GM12878 (cell line): Measurements from ENCODE around the gene FCRLB. TPM values are rescaled to one million over a fixed set of nuclear protein-coding genes. Genes with fewer than 3 reads are reported as not detected.
A peak's percentile ranks its signal among the peaks of the same experiment; 100 is the strongest.

Source experiments
- ATAC-seq: fragments of 200-7000 bp; cut with Tn5 transposase; 3 replicates; pipeline ENCODE4 v1.9.1; 2020; ENCODE audit warnings: mild to moderate bottlenecking, moderate library complexity
- BruUV-seq: library from RNA; stranded (reverse); fragments of 400-500 nt; replicated peaks from 2 replicates; lab custom pipeline; 2021; lab: Mats Ljungman, UMichigan
- CTCF ChIA-PET: fragments of 300-600 bp; sonication (Branson Sonifier 250); formaldehyde crosslinking; extraction: SDS; loops from one replicate; lab custom pipeline; 2021; ENCODE audit warnings: inconsistent platforms; lab: Yijun Ruan, JAX
- POLR2A ChIA-PET: fragments of 350-600 bp; formaldehyde crosslinking; extraction: SDS; loops from one replicate; lab custom pipeline; 2021; ENCODE audit warnings: inconsistent platforms; lab: Charles Lee
- RAD21 ChIA-PET: fragments of 300-600 bp; sonication (Branson Sonifier 250); formaldehyde crosslinking; loops from one replicate; lab custom pipeline; 2023; ENCODE audit warnings: antibody characterized with exemption; ENCODE audit not compliant: unreplicated experiment; lab: Charles Lee
- SMC1A ChIA-PET: fragments of 300-600 bp; sonication (Branson Sonifier 250); formaldehyde crosslinking; loops from one replicate; lab custom pipeline; 2023; ENCODE audit not compliant: unreplicated experiment, uncharacterized antibody; lab: Charles Lee
- DNase-seq: peaks from one replicate; pipeline ENCODE4 v3.0.0-alpha.2; 2011; ENCODE audit warnings: low read depth, low spot score
- FAIRE-seq: peaks from 3 replicates; lab custom pipeline; 2011; peaks lifted over from hg19 to GRCh38; lab: Jason Lieb, UNC
- H2AFZ ChIP-seq: 2 replicates; pipeline ENCODE4 v1.6.0; 2011; ENCODE audit warnings: low read depth, low read length, control low read depth; ENCODE audit not compliant: control insufficient read depth
- H3K27ac ChIP-seq: 2 replicates; pipeline ENCODE4 v1.5.1; 2011; ENCODE audit warnings: control low read depth; ENCODE audit not compliant: control insufficient read depth, insufficient read depth
- H3K27me3 ChIP-seq, 2 experiments: replicated peaks in 1 of 2; 2 replicates each; pipeline versions ENCODE4 v1.6.0 to v1.6.1; 2011; ENCODE audit warnings: low read length in 1 of 2; ENCODE audit not compliant: control insufficient read depth in 2 of 2, insufficient read depth in 2 of 2
- H3K36me3 ChIP-seq, 2 experiments: 2 replicates each; pipeline ENCODE4 v1.5.1; 2011; ENCODE audit warnings: low read length in 1 of 2; ENCODE audit not compliant: control insufficient read depth in 2 of 2, insufficient read depth in 2 of 2
- H3K4me1 ChIP-seq: 2 replicates; pipeline ENCODE4 v1.6.1; 2011; ENCODE audit warnings: mild to moderate bottlenecking, low read length, moderate library complexity, mixed read lengths; ENCODE audit not compliant: control insufficient read depth, insufficient read depth
- H3K4me2 ChIP-seq: 2 replicates; pipeline ENCODE4 v1.6.0; 2011; ENCODE audit warnings: control low read depth; ENCODE audit not compliant: control insufficient read depth, insufficient read depth
- H3K4me3 ChIP-seq: fragments of 200-600 bp; sonication (generic); 2 replicates; pipeline ENCODE4 v1.5.1; 2016
- H3K79me2 ChIP-seq: 2 replicates; pipeline ENCODE4 v1.6.0; 2011; ENCODE audit warnings: low read length; ENCODE audit not compliant: control insufficient read depth, insufficient read depth
- H3K9ac ChIP-seq: 2 replicates; pipeline ENCODE4 v1.8.0; 2011; ENCODE audit warnings: low read length, control low read depth, mixed read lengths; ENCODE audit not compliant: control insufficient read depth, insufficient read depth
- H3K9me3 ChIP-seq: replicated peaks from 3 replicates; pipeline ENCODE4 v1.5.1; 2011; ENCODE audit warnings: mild to moderate bottlenecking, low read length; ENCODE audit not compliant: control insufficient read depth, insufficient read depth
- H4K20me1 ChIP-seq: 2 replicates; pipeline ENCODE4 v1.6.0; 2011; ENCODE audit not compliant: control insufficient read depth, insufficient read depth
- CHD4 ChIP-seq: fragments of 200-600 bp; sonication (generic); IDR thresholded peaks from 2 replicates; pipeline ENCODE4 v1.6.1; 2016; ENCODE audit warnings: mild to moderate bottlenecking
- DPF2 ChIP-seq: fragments of 450-650 bp; IDR thresholded peaks from 2 replicates; pipeline ENCODE4 v1.6.1; 2017; ENCODE audit warnings: mild to moderate bottlenecking
- JUND ChIP-seq: IDR thresholded peaks from 2 replicates; pipeline ENCODE4 v1.6.1; 2012; ENCODE audit warnings: low read depth, mild to moderate bottlenecking, low read length, improper control_type of control experiment, moderate library complexity
- NBN ChIP-seq: fragments of 450-650 bp; IDR thresholded peaks from 2 replicates; pipeline ENCODE4 v1.6.1; 2016
- POU2F2 ChIP-seq: IDR thresholded peaks from 3 replicates; pipeline ENCODE4 v1.6.1; 2011; ENCODE audit warnings: low read depth, mild to moderate bottlenecking, low read length, borderline replicate concordance
- YY1 ChIP-seq: IDR thresholded peaks from 2 replicates; pipeline ENCODE4 v1.6.1; 2011; ENCODE audit warnings: low read depth, mild to moderate bottlenecking, low read length
- WGBS: methylation state at CpG from one replicate; pipeline ENCODE4 v1.1.6; 2016; ENCODE audit warnings: low lambda C conversion rate; ENCODE audit not compliant: insufficient replicate concordance, insufficient coverage; ENCODE audit errors: missing lambda C conversion rate; 5-methylcytosine and 5-hydroxymethylcytosine counted together
- in situ Hi-C: fragments of 300-500 bp; cut with MboI; formaldehyde crosslinking; loops from 9 replicates; pipeline ENCODE4 v1.14.3; 2018; ENCODE audit warnings: mixed read lengths
- intact Hi-C: fragments of 100-400 bp; cut with micrococcal nuclease; formaldehyde crosslinking; loops from one replicate; pipeline ENCODE4 v1.14.2; 2022; ENCODE audit not compliant: unreplicated experiment
- polyA plus RNA-seq, 11 experiments: library from polyadenylated mRNA; depleted of rRNA in 4 of 11; unstranded in 6 of 11; stranded (reverse) in 5 of 11; fragments of >200 nt; fragmentation: Nextera tagmentation in 4 of 11; fragmentation: Illumina TruSeq in 1 of 11; extraction: Ambion mirVana in 4 of 11; extraction: Trizol in 1 of 11; gene quantifications; 1 replicate in 1 of 11; 2 replicates in 10 of 11; pipeline versions ENCODE4 v1.2.1 to v1.2.3, GENCODE V29; 2011 to 2016; ENCODE audit warnings: inconsistent platforms in 2 of 11, missing spikeins in 2 of 11, low read depth in 1 of 11
- total RNA-seq, 4 experiments: library from RNA; depleted of rRNA in 3 of 4; stranded (reverse); fragments of >200 nt in 3 of 4; fragmentation: Illumina TruSeq in 1 of 4; extraction: Trizol in 1 of 4; gene quantifications; 2 replicates each; pipeline versions ENCODE4 v1.2.1 to v1.2.3, GENCODE V29; 2013 to 2021
- TF ChIP-seq, protein P1 (sequence below): IDR thresholded peaks from 2 replicates; pipeline ENCODE4 v1.6.1; 2011; ENCODE audit warnings: borderline replicate concordance, low read depth, mild to moderate bottlenecking, moderate library complexity, mixed read lengths, low read length; ENCODE audit not compliant: insufficient read depth; ENCODE audit errors: extremely low read length

FCRLB gene
- total and polyA plus RNA-seq, 10 of the 15 experiments (the other 5 are each of a cell fraction or from before 2014, with no cell fraction given), result 0.55 to 11.7 (median 5.6) TPM

- POLR2A ChIA-PET, result interaction anchor here (2.8 to 3.1 kb wide), 2 partner anchors 23 to 31 kb away, joined by 16 to 23 read pairs; no protein-coding TSS in a partner anchor
- TF ChIP-seq NBN (no peak), DPF2 (no peak), CHD4 (peak; percentile 66; the same call in 1 of the 2 replicates), YY1 (no peak), POU2F2 (no peak), JUND (no peak)
- TF ChIP-seq, protein P1, sequence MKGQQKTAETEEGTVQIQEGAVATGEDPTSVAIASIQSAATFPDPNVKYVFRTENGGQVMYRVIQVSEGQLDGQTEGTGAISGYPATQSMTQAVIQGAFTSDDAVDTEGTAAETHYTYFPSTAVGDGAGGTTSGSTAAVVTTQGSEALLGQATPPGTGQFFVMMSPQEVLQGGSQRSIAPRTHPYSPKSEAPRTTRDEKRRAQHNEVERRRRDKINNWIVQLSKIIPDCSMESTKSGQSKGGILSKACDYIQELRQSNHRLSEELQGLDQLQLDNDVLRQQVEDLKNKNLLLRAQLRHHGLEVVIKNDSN, result no peak
- DNase-seq, result no peak
- H3K27me3 ChIP-seq, result no peaks in the 10 kb centered on the region
- peak overlapping the region; percentile 90; the same call in 1 of the 2 replicates for H3K9ac ChIP-seq
- H3K4me1 ChIP-seq, result peaks cover 28% of the 10 kb centered on the region
- SMC1A ChIA-PET, result interaction anchor here (1.2 to 5.1 kb wide), 5 partner anchors 11 to 33 kb away, joined by 3 to 61 read pairs (median 45); no protein-coding TSS in a partner anchor
- H2AFZ ChIP-seq, result peak overlapping the region; percentile 69
- H3K27ac ChIP-seq, result peak overlapping the region; percentile 85
- intact Hi-C loops (loop anchor here (2.0 kb wide), 2 partner anchors 21 to 33 kb away; no protein-coding TSS in a partner anchor), in situ Hi-C loops (no loop called here)
- RAD21 ChIA-PET, result interaction anchor here (1.7 to 4.7 kb wide), 4 partner anchors 9 to 31 kb away, joined by 5 to 74 read pairs (median 22); no protein-coding TSS in a partner anchor
- no peak for FAIRE-seq
- peaks cover 6 to 7% of the 10 kb centered on the region in 2 experiments for H3K36me3 ChIP-seq
- peak overlapping the region; percentile 94 for H3K4me2 ChIP-seq
- H3K4me3 ChIP-seq, result peak overlapping the region; percentile 81
- no peaks in the 10 kb centered on the region for H3K9me3 ChIP-seq
- no TSS peak for BruUV-seq
- H3K79me2 ChIP-seq, result peaks cover 41% of the 10 kb centered on the region
- CTCF ChIA-PET, result interaction anchor here (0.6 to 5.0 kb wide), 6 partner anchors 11 to 222 kb away, joined by 3 to 75 read pairs (median 6); no protein-coding TSS in a partner anchor
- 14% methylated on average over 3 of the region's 3 CpGs for WGBS
- H4K20me1 ChIP-seq, result no peaks in the 10 kb centered on the region
- ATAC-seq, result peak; percentile 7; the same call in 2 of the 3 replicates
Observed at GRCh38 chr1:161706113-161706481, 15.2 kb upstream of the FCRLB start.
